ENCODE measurements around the gene NACC2. TPM values are rescaled to one million over a fixed set of nuclear protein-coding genes. Genes with fewer than 3 reads are reported as not detected.

NACC2 gene
- total RNA-seq, 1 donor from 2014 or later, result 1.6 TPM

DNA sequence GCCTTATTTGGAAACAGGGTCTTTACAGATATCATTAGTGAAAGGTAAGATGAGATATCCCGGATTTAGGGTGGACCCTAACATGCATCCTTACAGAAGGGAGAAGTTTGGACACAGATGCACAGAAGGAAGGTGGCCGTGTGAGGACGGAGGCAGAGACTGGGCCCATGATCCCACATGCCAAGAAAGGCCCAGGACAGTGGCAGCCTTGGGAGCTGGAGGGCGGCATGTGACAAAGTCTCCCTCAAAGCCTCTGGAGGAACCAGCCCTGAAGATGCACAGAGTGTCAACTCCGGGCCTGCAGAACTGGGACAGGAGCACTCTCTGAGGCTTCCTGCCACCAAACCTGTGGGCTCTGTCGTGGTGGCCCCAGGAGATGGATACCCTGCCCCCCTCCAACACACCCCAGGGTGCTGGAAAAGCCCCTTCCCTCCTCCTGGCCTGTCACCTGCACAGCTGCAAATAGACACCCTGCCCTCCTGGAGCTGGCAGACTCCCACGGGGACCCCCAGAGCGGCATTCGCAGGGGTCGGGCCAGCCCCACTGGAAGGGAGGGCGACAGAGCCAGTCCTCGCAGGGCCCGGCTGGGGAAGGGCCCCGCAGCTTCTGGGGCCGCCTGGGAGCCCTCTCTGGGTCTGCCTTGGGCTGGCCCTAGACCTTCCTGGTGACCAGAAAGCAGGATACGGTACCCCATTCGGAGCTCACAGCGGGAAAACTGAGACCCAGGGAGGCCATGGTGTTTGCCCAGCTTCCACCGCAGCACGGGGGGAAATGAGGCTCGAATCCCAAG lies 7.9 kb downstream of the NACC2 start:
- no peak overlapping the region for H3K27ac Mint-ChIP-seq
- no peak overlapping the region for H3K4me3 Mint-ChIP-seq
- ATAC-seq (ENCODE audit: low read depth) (no peak), DNase-seq (no peak)
- no peaks in the 10 kb centered on the region for H3K9me3 Mint-ChIP-seq
- H3K27me3 Mint-ChIP-seq, result peaks cover 12% of the 10 kb centered on the region
- POLR2A ChIA-PET, result no interaction called here
- TF ChIP-seq, protein P1, sequence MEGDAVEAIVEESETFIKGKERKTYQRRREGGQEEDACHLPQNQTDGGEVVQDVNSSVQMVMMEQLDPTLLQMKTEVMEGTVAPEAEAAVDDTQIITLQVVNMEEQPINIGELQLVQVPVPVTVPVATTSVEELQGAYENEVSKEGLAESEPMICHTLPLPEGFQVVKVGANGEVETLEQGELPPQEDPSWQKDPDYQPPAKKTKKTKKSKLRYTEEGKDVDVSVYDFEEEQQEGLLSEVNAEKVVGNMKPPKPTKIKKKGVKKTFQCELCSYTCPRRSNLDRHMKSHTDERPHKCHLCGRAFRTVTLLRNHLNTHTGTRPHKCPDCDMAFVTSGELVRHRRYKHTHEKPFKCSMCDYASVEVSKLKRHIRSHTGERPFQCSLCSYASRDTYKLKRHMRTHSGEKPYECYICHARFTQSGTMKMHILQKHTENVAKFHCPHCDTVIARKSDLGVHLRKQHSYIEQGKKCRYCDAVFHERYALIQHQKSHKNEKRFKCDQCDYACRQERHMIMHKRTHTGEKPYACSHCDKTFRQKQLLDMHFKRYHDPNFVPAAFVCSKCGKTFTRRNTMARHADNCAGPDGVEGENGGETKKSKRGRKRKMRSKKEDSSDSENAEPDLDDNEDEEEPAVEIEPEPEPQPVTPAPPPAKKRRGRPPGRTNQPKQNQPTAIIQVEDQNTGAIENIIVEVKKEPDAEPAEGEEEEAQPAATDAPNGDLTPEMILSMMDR (IDR thresholded peaks at IDR 0.05), result no peak
- no peaks in the 10 kb centered on the region for H3K36me3 Mint-ChIP-seq (ENCODE audit: low read depth)
- intact Hi-C loops (cut with micrococcal nuclease), result no loop called here
- peaks cover 4% of the 10 kb centered on the region for H3K4me1 Mint-ChIP-seq
- CTCF ChIA-PET, result no interaction called here

DNA sequence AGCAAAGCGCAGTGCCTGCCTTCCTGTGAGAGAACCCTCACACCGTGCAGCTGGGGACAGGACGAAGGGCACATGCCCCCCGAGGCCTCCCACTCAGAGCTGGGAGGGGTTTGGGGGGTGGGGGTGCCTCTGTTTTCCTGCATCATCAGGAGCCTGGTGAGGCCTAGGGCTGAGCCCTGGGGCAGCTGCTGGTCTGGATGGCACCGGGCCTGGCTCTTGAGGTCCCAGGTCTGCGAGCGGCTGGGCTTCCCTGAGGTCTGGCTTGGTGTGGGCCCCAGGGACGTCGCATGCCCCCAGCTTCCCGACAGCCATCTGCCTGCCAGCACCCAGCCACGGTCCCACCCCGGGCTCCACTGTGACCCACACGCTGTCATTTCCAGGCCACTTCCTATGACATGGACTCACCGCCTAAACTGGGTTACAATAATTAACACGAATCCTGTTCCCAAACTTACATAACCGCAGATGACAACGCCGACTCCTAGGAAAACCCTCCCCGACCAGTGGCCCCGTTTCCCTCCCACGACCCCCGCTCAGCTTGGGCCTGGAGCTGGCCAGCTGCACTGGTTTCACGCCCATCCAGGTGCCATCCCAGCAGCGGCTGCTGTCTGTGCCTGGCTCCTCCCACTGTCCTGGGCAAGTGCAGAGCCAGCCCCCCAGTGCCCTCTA lies 8.7 kb downstream of the NACC2 start:
- POLR2A ChIA-PET, result no interaction called here
- Mint-ChIP-seq H3K36me3 (ENCODE audit: low read depth) (no peaks in the 10 kb centered on the region), H3K4me1 (peaks cover 4% of the 10 kb centered on the region), H3K27me3 (peaks cover 9% of the 10 kb centered on the region), H3K27ac (no peak overlapping the region), H3K9me3 (no peaks in the 10 kb centered on the region), H3K4me3 (no peak overlapping the region)
- DNase-seq, result no peak
- intact Hi-C loops (cut with micrococcal nuclease), result no loop called here
- ATAC-seq (ENCODE audit: low read depth), result no peak
- CTCF ChIA-PET, result no interaction called here
- TF ChIP-seq, protein P1 (IDR thresholded peaks at IDR 0.05), result no peak

DNA sequence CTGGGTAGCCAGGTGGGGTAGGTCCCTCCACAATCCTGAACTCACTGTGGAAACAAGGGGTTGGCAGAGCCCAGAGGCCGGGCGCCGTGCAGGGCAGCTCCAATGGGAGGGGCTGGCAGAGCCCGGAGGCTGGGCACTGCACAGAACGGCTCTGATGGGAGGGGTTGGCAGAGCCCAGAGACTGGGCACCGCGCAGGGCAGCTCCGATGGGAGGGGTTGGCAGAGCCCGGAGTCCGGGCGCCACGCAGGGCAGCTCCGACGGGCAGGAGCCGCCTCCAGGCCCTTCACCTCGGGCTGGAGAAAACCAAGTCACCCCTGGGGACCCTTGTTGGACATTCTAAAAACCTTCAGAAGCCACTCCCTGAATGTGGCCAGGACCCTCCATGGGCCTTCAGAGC lies 9.3 kb downstream of the NACC2 start:
- no peak overlapping the region for H3K4me3 Mint-ChIP-seq
- no peak for ATAC-seq (ENCODE audit: low read depth)
- H3K27me3 Mint-ChIP-seq, result peaks cover 9% of the 10 kb centered on the region
- intact Hi-C loops (cut with micrococcal nuclease), result no loop called here
- H3K36me3 Mint-ChIP-seq (ENCODE audit: low read depth), result no peaks in the 10 kb centered on the region
- POLR2A ChIA-PET, result no interaction called here
- CTCF ChIA-PET, result no interaction called here
- H3K27ac Mint-ChIP-seq, result no peak overlapping the region
- H3K4me1 Mint-ChIP-seq, result peaks cover 4% of the 10 kb centered on the region
- DNase-seq, result no peak
- TF ChIP-seq, protein P1 (IDR thresholded peaks at IDR 0.05), result no peak
- no peaks in the 10 kb centered on the region for H3K9me3 Mint-ChIP-seq

DNA sequence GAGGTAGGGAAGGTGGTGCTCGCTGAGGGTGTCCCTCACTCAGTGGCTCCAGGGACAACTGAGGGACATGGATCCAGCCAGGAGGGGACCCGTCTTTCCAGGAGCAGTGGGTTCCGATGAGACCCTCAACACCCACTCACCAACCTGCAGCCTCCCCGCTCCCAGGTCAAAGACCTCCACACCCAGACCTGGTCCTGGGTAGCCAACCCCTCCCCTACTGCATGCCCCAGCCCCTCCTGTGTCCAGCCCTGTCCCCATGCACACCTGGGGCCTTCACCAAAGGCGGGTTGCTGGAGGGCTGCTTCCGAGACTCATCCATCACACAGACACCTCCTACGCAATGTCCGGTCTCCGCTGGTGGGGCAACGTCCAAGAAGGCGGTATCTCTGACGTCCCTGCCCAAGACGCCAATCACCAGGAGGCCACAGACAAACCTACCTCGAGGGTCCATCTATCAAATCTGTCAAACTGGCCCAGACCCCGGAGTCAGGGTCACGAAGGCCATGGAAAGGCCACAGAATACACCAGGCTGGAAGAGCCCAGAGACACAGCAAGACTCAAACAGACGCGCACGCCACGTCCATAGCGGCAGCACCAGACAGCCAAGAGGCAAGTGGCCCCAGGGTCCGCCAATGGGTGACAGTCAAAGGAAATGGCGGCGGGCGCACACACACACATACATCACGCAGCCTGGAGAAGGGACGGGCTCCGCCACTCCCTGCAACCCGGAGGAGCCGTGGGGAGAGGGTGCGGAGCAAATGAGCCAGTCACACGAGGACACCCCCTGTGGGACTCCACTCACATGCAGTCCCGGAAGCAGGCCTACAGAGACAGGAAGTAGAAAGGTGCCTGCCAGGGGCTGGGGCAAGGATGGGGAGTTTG lies 10.8 kb downstream of the NACC2 start:
- no peak for ATAC-seq (ENCODE audit: low read depth)
- Mint-ChIP-seq H3K27ac (no peak overlapping the region), H3K4me3 (no peak overlapping the region), H3K36me3 (ENCODE audit: low read depth) (no peaks in the 10 kb centered on the region), H3K27me3 (peaks cover 4% of the 10 kb centered on the region), H3K4me1 (peaks cover 2% of the 10 kb centered on the region), H3K9me3 (no peaks in the 10 kb centered on the region)
- intact Hi-C loops (cut with micrococcal nuclease), result no loop called here
- DNase-seq, result no peak
- TF ChIP-seq, protein P1 (IDR thresholded peaks at IDR 0.05), result no peak
- ChIA-PET POLR2A (no interaction called here), CTCF (no interaction called here)

DNA sequence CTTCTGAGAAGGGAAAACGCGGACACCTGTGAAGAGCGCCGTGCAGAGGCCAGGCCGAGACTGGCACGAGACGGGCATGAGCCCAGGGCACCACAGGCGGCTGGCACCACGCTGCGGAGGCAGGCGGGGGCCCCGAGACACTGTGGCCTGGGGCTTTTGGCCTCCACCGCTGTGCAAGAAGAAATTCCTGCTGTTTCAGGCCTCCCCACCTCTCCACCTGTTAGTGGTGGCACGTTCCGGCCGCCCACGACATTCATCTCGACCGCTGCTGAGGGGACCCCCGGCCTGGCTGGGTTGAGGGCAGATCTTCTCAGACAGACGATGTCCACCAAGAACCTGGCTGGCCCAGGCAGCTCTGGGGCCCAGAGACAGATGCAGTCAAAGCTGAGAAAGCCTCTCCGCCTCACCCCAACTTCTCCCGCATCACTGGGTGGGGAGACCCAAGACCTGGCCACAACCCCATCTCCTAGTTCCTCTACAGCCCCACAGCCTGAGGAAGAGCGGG lies 11.5 kb downstream of the NACC2 start:
- Mint-ChIP-seq H3K9me3 (no peaks in the 10 kb centered on the region), H3K36me3 (ENCODE audit: low read depth) (no peaks in the 10 kb centered on the region), H3K4me3 (no peak overlapping the region), H3K27me3 (peaks cover 4% of the 10 kb centered on the region), H3K27ac (no peak overlapping the region), H3K4me1 (peaks cover 2% of the 10 kb centered on the region)
- TF ChIP-seq, protein P1 (IDR thresholded peaks at IDR 0.05), result no peak
- DNase-seq (no peak), ATAC-seq (ENCODE audit: low read depth) (no peak)
- CTCF ChIA-PET, result no interaction called here
- intact Hi-C loops (cut with micrococcal nuclease), result no loop called here
- POLR2A ChIA-PET, result no interaction called here
